Hematopoietic multipotent progenitor cell treated with erythropoietin and hydrocortisone succinate and interleukin-3 and kit ligand, for 6 days (in vitro differentiated cells): ENCODE measurements around the gene TRA2A.

ENCODE experiments used
- DNase-seq: peaks from one replicate; pipeline ENCODE4 v3.0.0-alpha.2; 2015

TRA2A gene

GRCh38 chr7:23469150-23469960, 62.4 kb downstream of the TRA2A start:
- DNase-seq: peak; percentile 5

GRCh38 chr7:23468526-23469149, 63.1 kb downstream of the TRA2A start:
- no peak for DNase-seq

- DNase-seq: no peak
Measured at GRCh38 chr7:23467806-23468525, 63.8 kb downstream of the TRA2A start.

- no peak for DNase-seq
Measured at GRCh38 chr7:23467291-23467805, 64.4 kb downstream of the TRA2A start.

GRCh38 chr7:23462846-23463245, 68.9 kb downstream of the TRA2A start:
- DNase-seq: peak; percentile 52

GRCh38 chr7:23458044-23458443, 73.7 kb downstream of the TRA2A start:
- no peak for DNase-seq

GRCh38 chr7:23456093-23456492, 75.7 kb downstream of the TRA2A start:
- no peak for DNase-seq

- DNase-seq: no peak
Measured at GRCh38 chr7:23454881-23455526, 76.8 kb downstream of the TRA2A start.
